ACC112 (cell line): Measurements from ENCODE around the gene KCNC4.

Experiments used
- H2AFZ ChIP-seq: fragments of 200-600 bp; sonication (generic); one replicate; pipeline ENCODE4 v1.6.0; 2017; ENCODE audit warnings: antibody characterized with exemption, low read length; ENCODE audit not compliant: unreplicated experiment
- H3K27ac ChIP-seq: fragments of 200-600 bp; sonication (generic); 2 replicates; pipeline ENCODE4 v1.5.1; 2014; ENCODE audit warnings: low read depth, mild to moderate bottlenecking, antibody characterized with exemption, low read length, moderate library complexity
- H3K27me3 ChIP-seq: fragments of 200-600 bp; sonication (generic); 2 replicates; pipeline ENCODE4 v1.6.1; 2014; ENCODE audit warnings: mild to moderate bottlenecking, antibody characterized with exemption, low read length, moderate library complexity, mixed read lengths; ENCODE audit not compliant: insufficient read depth
- H3K36me3 ChIP-seq: fragments of 200-600 bp; sonication (generic); 2 replicates; pipeline ENCODE4 v1.6.1; 2016; ENCODE audit warnings: mild to moderate bottlenecking, antibody characterized with exemption, low read length, moderate library complexity, mixed read lengths; ENCODE audit not compliant: insufficient read depth
- H3K4me1 ChIP-seq: fragments of 200-600 bp; sonication (generic); one replicate; pipeline ENCODE4 v1.6.1; 2016; ENCODE audit warnings: low read length, mixed read lengths; ENCODE audit not compliant: insufficient read depth, unreplicated experiment, control insufficient read depth
- H3K4me3 ChIP-seq: fragments of 200-600 bp; sonication (generic); 2 replicates; pipeline ENCODE4 v1.5.1; 2014; ENCODE audit warnings: mild to moderate bottlenecking, low read depth, low read length
- H3K79me2 ChIP-seq: fragments of 200-600 bp; sonication (generic); one replicate; pipeline ENCODE4 v1.6.0; 2016; ENCODE audit warnings: low read length; ENCODE audit not compliant: control insufficient read depth, unreplicated experiment, insufficient read depth

KCNC4 gene

GRCh38 chr1:110224240-110224995 is 14.3 kb downstream of the KCNC4 start:
- no peak overlapping the region for H2AFZ ChIP-seq
- no peak overlapping the region for H3K4me3 ChIP-seq
- no peak overlapping the region for H3K27ac ChIP-seq
- H3K4me1 ChIP-seq = no peaks in the 10 kb centered on the region
- no peaks in the 10 kb centered on the region for H3K36me3 ChIP-seq
- H3K27me3 ChIP-seq = no peaks in the 10 kb centered on the region
- H3K79me2 ChIP-seq = no peaks in the 10 kb centered on the region

GRCh38 chr1:110225212-110225611 is 15.1 kb downstream of the KCNC4 start:
- H3K36me3 ChIP-seq = no peaks in the 10 kb centered on the region
- H3K4me1 ChIP-seq = no peaks in the 10 kb centered on the region
- no peaks in the 10 kb centered on the region for H3K79me2 ChIP-seq
- no peak overlapping the region for H3K4me3 ChIP-seq
- no peaks in the 10 kb centered on the region for H3K27me3 ChIP-seq
- H2AFZ ChIP-seq = no peak overlapping the region
- H3K27ac ChIP-seq = no peak overlapping the region

GRCh38 chr1:110225756-110226404 is 15.8 kb downstream of the KCNC4 start:
- Histone ChIP-seq H3K36me3 (no peaks in the 10 kb centered on the region), H3K4me1 (no peaks in the 10 kb centered on the region), H3K4me3 (no peak overlapping the region), H3K27me3 (no peaks in the 10 kb centered on the region), H3K79me2 (no peaks in the 10 kb centered on the region), H3K27ac (no peak overlapping the region), H2AFZ (no peak overlapping the region)

- Histone ChIP-seq H3K4me1 (no peaks in the 10 kb centered on the region), H3K36me3 (no peaks in the 10 kb centered on the region), H2AFZ (no peak overlapping the region), H3K27ac (no peak overlapping the region), H3K79me2 (no peaks in the 10 kb centered on the region), H3K4me3 (no peak overlapping the region), H3K27me3 (no peaks in the 10 kb centered on the region)
Measured at GRCh38 chr1:110227774-110228173, 17.7 kb downstream of the KCNC4 start.

GRCh38 chr1:110228381-110228780 is 18.3 kb downstream of the KCNC4 start:
- H2AFZ ChIP-seq = no peak overlapping the region
- H3K4me3 ChIP-seq = no peak overlapping the region
- H3K36me3 ChIP-seq = no peaks in the 10 kb centered on the region
- H3K79me2 ChIP-seq = no peaks in the 10 kb centered on the region
- no peaks in the 10 kb centered on the region for H3K4me1 ChIP-seq
- no peak overlapping the region for H3K27ac ChIP-seq
- no peaks in the 10 kb centered on the region for H3K27me3 ChIP-seq

GRCh38 chr1:110228869-110229268 is 18.8 kb downstream of the KCNC4 start:
- H3K27me3 ChIP-seq = no peaks in the 10 kb centered on the region

GRCh38 chr1:110229348-110230001 is 19.4 kb downstream of the KCNC4 start:
- Histone ChIP-seq H3K4me3 (no peak overlapping the region), H3K4me1 (no peaks in the 10 kb centered on the region), H3K79me2 (no peaks in the 10 kb centered on the region), H3K27me3 (no peaks in the 10 kb centered on the region), H3K36me3 (no peaks in the 10 kb centered on the region), H2AFZ (no peak overlapping the region), H3K27ac (no peak overlapping the region)

More at GRCh38 chr1:110228869-110229268, 18.8 kb downstream of the KCNC4 start:
- Histone ChIP-seq H3K79me2 (no peaks in the 10 kb centered on the region), H3K4me3 (no peak overlapping the region), H3K27ac (no peak overlapping the region), H3K36me3 (no peaks in the 10 kb centered on the region), H2AFZ (no peak overlapping the region), H3K4me1 (no peaks in the 10 kb centered on the region)

GRCh38 chr1:110230381-110231199 is 20.5 kb downstream of the KCNC4 start:
- no peaks in the 10 kb centered on the region for H3K27me3 ChIP-seq
- H2AFZ ChIP-seq = no peak overlapping the region
- no peaks in the 10 kb centered on the region for H3K36me3 ChIP-seq
- H3K79me2 ChIP-seq = no peaks in the 10 kb centered on the region
- no peak overlapping the region for H3K27ac ChIP-seq
- no peak overlapping the region for H3K4me3 ChIP-seq
- peaks cover 9% of the 10 kb centered on the region for H3K4me1 ChIP-seq

GRCh38 chr1:110233861-110234260 is 23.7 kb downstream of the KCNC4 start:
- Histone ChIP-seq H3K4me1 (peaks cover 21% of the 10 kb centered on the region), H3K27me3 (no peaks in the 10 kb centered on the region), H3K27ac (no peak overlapping the region), H3K36me3 (no peaks in the 10 kb centered on the region), H2AFZ (no peak overlapping the region), H3K4me3 (no peak overlapping the region), H3K79me2 (no peaks in the 10 kb centered on the region)

- H3K4me3 ChIP-seq = no peak overlapping the region
- H3K27me3 ChIP-seq = no peaks in the 10 kb centered on the region
- H2AFZ ChIP-seq = peak overlapping the region; percentile 58
- H3K27ac ChIP-seq = peak overlapping the region; percentile 71; the same call in 1 of the 2 replicates
- H3K36me3 ChIP-seq = no peaks in the 10 kb centered on the region
- H3K79me2 ChIP-seq = no peaks in the 10 kb centered on the region
- H3K4me1 ChIP-seq = peaks cover 23% of the 10 kb centered on the region
Measured at GRCh38 chr1:110234691-110235090, 24.6 kb downstream of the KCNC4 start.
